B cell (primary cell): ENCODE measurements around the gene PPCDC. TPM values are rescaled to one million over a fixed set of nuclear protein-coding genes. Genes with fewer than 3 reads are reported as not detected.
"Not testable (repeated sequence)": the region's sequence is repeated elsewhere in the genome, so short reads cannot be mapped to it uniquely, and the experiment has no call there.

ENCODE experiments used
- ATAC-seq: fragments of 200-7000 bp; cut with Tn5 transposase; one replicate; pipeline ENCODE4 v1.10.0; 2021; ENCODE audit warnings: low read depth, mild to moderate bottlenecking, moderate number of reproducible peaks, moderate library complexity
- CTCF ChIA-PET: fragments of 350-600 bp; sonication (Branson Sonifier 250); formaldehyde crosslinking; loops from one replicate; lab custom pipeline; 2021; ENCODE audit warnings: antibody characterized with exemption, inconsistent platforms; lab: Charles Lee
- POLR2A ChIA-PET: fragments of 350-600 bp; sonication (Branson Sonifier 250); formaldehyde crosslinking; loops from one replicate; lab custom pipeline; 2021; ENCODE audit warnings: antibody characterized with exemption; lab: Charles Lee
- DNase-seq: peaks from one replicate; pipeline ENCODE4 v3.0.0; 2013
- H2AFZ ChIP-seq: 2 replicates; pipeline ENCODE4 v1.6.1; 2012; ENCODE audit warnings: mild to moderate bottlenecking, low read depth, low read length; ENCODE audit not compliant: insufficient read depth, poor library complexity, severe bottlenecking
- H3K27ac ChIP-seq, 2 donors: 1 replicate in 1 of 2; 2 replicates in 1 of 2; pipeline ENCODE4 v1.5.1; 2012 to 2013; ENCODE audit warnings: low read length in 2 of 2, mild to moderate bottlenecking in 2 of 2, moderate library complexity in 1 of 2
- H3K27me3 ChIP-seq, 4 experiments: fragments of 200-600 bp in 1 of 4; sonication (generic) in 1 of 4; replicated peaks in 1 of 4; 1 replicate in 2 of 4; 2 replicates in 2 of 4; pipeline versions ENCODE4 v1.6.1 to v1.7.0; 2013 to 2016; ENCODE audit warnings: low read length in 3 of 4, mild to moderate bottlenecking in 2 of 4, mixed read lengths in 1 of 4, moderate library complexity in 1 of 4; ENCODE audit not compliant: insufficient read depth in 4 of 4, control insufficient read depth in 3 of 4; ENCODE audit errors: control extremely low read depth in 1 of 4
- H3K36me3 ChIP-seq, 2 experiments: replicated peaks in 1 of 2; 1 replicate in 1 of 2; 2 replicates in 1 of 2; pipeline versions ENCODE4 v1.6.1 to v1.7.1; 2013; ENCODE audit warnings: low read length in 1 of 2; ENCODE audit not compliant: insufficient read depth in 2 of 2, control insufficient read depth in 1 of 2; ENCODE audit errors: control extremely low read depth in 1 of 2, extremely low read depth in 1 of 2
- H3K4me1 ChIP-seq, 2 donors: fragments of 200-600 bp in 1 of 2; sonication (generic) in 1 of 2; 1 replicate in 1 of 2; 2 replicates in 1 of 2; pipeline versions ENCODE4 v1.5.1 to v1.6.1; 2013 to 2017; ENCODE audit warnings: low read length in 2 of 2; ENCODE audit not compliant: control insufficient read depth in 2 of 2, insufficient read depth in 2 of 2
- H3K4me2 ChIP-seq: replicated peaks from 2 replicates; pipeline ENCODE3; 2012; ENCODE audit warnings: mild to moderate bottlenecking, low read depth, low read length; ENCODE audit not compliant: poor library complexity, severe bottlenecking
- H3K4me3 ChIP-seq, 5 experiments: fragments of 200-600 bp in 1 of 5; sonication (generic) in 1 of 5; 1 replicate in 3 of 5; 2 replicates in 2 of 5; pipeline versions ENCODE4 v1.5.1 to v1.7.0; 2011 to 2016; ENCODE audit warnings: low read length in 4 of 5, mild to moderate bottlenecking in 4 of 5, low read depth in 2 of 5, control low read depth in 1 of 5, moderate library complexity in 1 of 5; ENCODE audit not compliant: insufficient read depth in 1 of 5; ENCODE audit errors: control extremely low read depth in 1 of 5, extremely low read depth in 1 of 5
- H3K79me2 ChIP-seq: fragments of 200-600 bp; sonication (generic); one replicate; pipeline ENCODE4 v1.6.0; 2016; ENCODE audit warnings: low read length; ENCODE audit not compliant: control insufficient read depth, insufficient read depth
- H3K9ac ChIP-seq: fragments of 200-600 bp; sonication (generic); 2 replicates; pipeline ENCODE4 v1.6.1; 2017; ENCODE audit warnings: mild to moderate bottlenecking, low read length, moderate library complexity
- H3K9me3 ChIP-seq, 3 donors: one replicate each; pipeline versions ENCODE4 v1.6.1 to v1.7.1; 2013; ENCODE audit warnings: low read length in 2 of 3; ENCODE audit not compliant: control insufficient read depth in 2 of 3, insufficient read depth in 1 of 3; ENCODE audit errors: control extremely low read depth in 1 of 3
- H4K20me1 ChIP-seq: 2 replicates; pipeline ENCODE4 v1.6.0; 2012; ENCODE audit warnings: mild to moderate bottlenecking, low read length; ENCODE audit not compliant: insufficient read depth, control insufficient read depth, poor library complexity, severe bottlenecking
- H3K27ac Mint-ChIP-seq: one replicate; pipeline ENCODE4 v1.8.0; 2021; ENCODE audit warnings: mixed read lengths
- H3K27me3 Mint-ChIP-seq: one replicate; pipeline ENCODE4 v1.8.0; 2021; ENCODE audit warnings: mixed read lengths
- H3K4me1 Mint-ChIP-seq: one replicate; pipeline ENCODE4 v1.8.0; 2021; ENCODE audit warnings: mixed read lengths
- H3K4me3 Mint-ChIP-seq: one replicate; pipeline ENCODE4 v1.8.0; 2021; ENCODE audit warnings: mixed read lengths
- H3K9me3 Mint-ChIP-seq: one replicate; pipeline ENCODE4 v1.8.0; 2022; ENCODE audit warnings: mixed read lengths; ENCODE audit not compliant: insufficient read depth
- CTCF ChIP-seq: fragments of 200-600 bp; IDR thresholded peaks from one replicate; pipeline ENCODE4 v1.8.0; 2022; ENCODE audit warnings: antibody characterized with exemption, mild to moderate bottlenecking
- EZH2 ChIP-seq: IDR thresholded peaks from 2 replicates; pipeline ENCODE4 v1.6.1; 2012; ENCODE audit warnings: borderline replicate concordance, low read depth, mild to moderate bottlenecking, moderate library complexity, low read length; ENCODE audit not compliant: insufficient read depth, poor library complexity, severe bottlenecking
- WGBS: methylation state at CpG from one replicate; pipeline ENCODE4 v1.1.5; 2013; ENCODE audit warnings: missing lambda C conversion rate; ENCODE audit not compliant: insufficient coverage; 5-methylcytosine and 5-hydroxymethylcytosine counted together
- intact Hi-C: fragments of 100-400 bp; cut with micrococcal nuclease; formaldehyde crosslinking; loops from one replicate; pipeline ENCODE4 v1.10.0; 2022
- polyA plus RNA-seq: library from polyadenylated mRNA; depleted of rRNA; stranded (reverse); fragments of >200 nt; gene quantifications from 2 replicates; pipeline ENCODE4 v1.2.3, GENCODE V29; 2012
- total RNA-seq, 2 donors: library from RNA; stranded (reverse); fragments of 120-200 nt in 1 of 2; gene quantifications; 1 replicate in 1 of 2; 2 replicates in 1 of 2; pipeline versions ENCODE4 v1.2.3 to v1.2.4, GENCODE V29; 2013 to 2022

The PPCDC gene
- total and polyA plus RNA-seq, 2 donors (not counting 1 experiment from before 2014, with no cell fraction given), result 15.1 to 19.7 TPM

GRCh38 chr15:75081150-75081549 is 57.8 kb downstream of the PPCDC start:
- peaks cover 8% of the 10 kb centered on the region for H3K9me3 Mint-ChIP-seq

GRCh38 chr15:75082689-75083088 is 59.3 kb downstream of the PPCDC start:
- Histone ChIP-seq H4K20me1 (no peaks in the 10 kb centered on the region), H3K4me2 (no peak overlapping the region), H3K27me3 (no peaks in the 10 kb centered on the region), H3K9ac (no peak overlapping the region), H3K9me3 (no peaks in the 10 kb centered on the region), H3K36me3 (no peaks in the 10 kb centered on the region), H2AFZ (no peak overlapping the region), H3K27ac (no peak overlapping the region), H3K4me3 (no peak overlapping the region), H3K4me1 (peaks cover 5% of the 10 kb centered on the region in 2 donors), H3K79me2 (no peaks in the 10 kb centered on the region)
- H3K4me1 Mint-ChIP-seq, result peaks cover 5% of the 10 kb centered on the region
- no peak overlapping the region for H3K4me3 Mint-ChIP-seq
- peaks cover 6% of the 10 kb centered on the region for H3K27me3 Mint-ChIP-seq
- ChIA-PET CTCF (interaction anchor here (0.7 kb wide), 1 partner anchor 10 kb away, joined by 3 read pairs; no protein-coding TSS in a partner anchor), POLR2A (no interaction called here)
- no peak overlapping the region for H3K27ac Mint-ChIP-seq
- TF ChIP-seq CTCF (no peak), EZH2 (no peak)
- no CpG with 5 or more reads among the region's 1 CpG for WGBS
- intact Hi-C loops, result no loop called here
- peaks cover 8% of the 10 kb centered on the region for H3K9me3 Mint-ChIP-seq
- DNase-seq (no peak), ATAC-seq (no peak)

More at GRCh38 chr15:75081150-75081549, 57.8 kb downstream of the PPCDC start:
- CTCF ChIA-PET, result interaction anchor here (1.2 kb wide), 1 partner anchor 123 kb away, joined by 3 read pairs; no protein-coding TSS in a partner anchor
- Histone ChIP-seq H3K79me2 (no peaks in the 10 kb centered on the region), H3K4me3 (no peak overlapping the region), H3K36me3 (no peaks in the 10 kb centered on the region), H3K9ac (no peak overlapping the region), H4K20me1 (no peaks in the 10 kb centered on the region), H3K4me2 (no peak overlapping the region), H3K27ac (no peak overlapping the region), H3K9me3 (peaks cover 0 to 7% (median 7%) of the 10 kb centered on the region in 3 donors), H2AFZ (no peak overlapping the region), H3K27me3 (no peaks in the 10 kb centered on the region), H3K4me1 (peaks cover 8 to 13% of the 10 kb centered on the region in 2 donors)
- TF ChIP-seq CTCF (no peak), EZH2 (no peak)
- no peak for DNase-seq
- Mint-ChIP-seq H3K27ac (no peak overlapping the region), H3K4me3 (no peak overlapping the region), H3K27me3 (peaks cover 3% of the 10 kb centered on the region), H3K4me1 (peaks cover 12% of the 10 kb centered on the region)
- intact Hi-C loops, result no loop called here
- 100% methylated on average over 1 of the region's 8 CpGs for WGBS
- POLR2A ChIA-PET, result no interaction called here
- no peak for ATAC-seq

GRCh38 chr15:75085708-75086107 is 62.3 kb downstream of the PPCDC start:
- 100% methylated on average over 2 of the region's 3 CpGs for WGBS
- CTCF ChIA-PET, H2AFZ ChIP-seq, ATAC-seq, H3K9me3 Mint-ChIP-seq, H3K27ac ChIP-seq, H3K4me3 ChIP-seq, H3K4me3 Mint-ChIP-seq, H4K20me1 ChIP-seq, intact Hi-C loops, H3K9me3 ChIP-seq, H3K36me3 ChIP-seq, H3K27ac Mint-ChIP-seq, H3K4me2 ChIP-seq, POLR2A ChIA-PET, DNase-seq, H3K79me2 ChIP-seq, H3K9ac ChIP-seq, H3K4me1 ChIP-seq, H3K4me1 Mint-ChIP-seq: not testable (repeated sequence)
- H3K27me3 ChIP-seq, result peaks cover 0 to 12% (median 1%) of the 10 kb centered on the region in 4 experiments
- H3K27me3 Mint-ChIP-seq, result peaks cover 10% of the 10 kb centered on the region
